Calu3 (cell line): ENCODE measurements around the gene VSX1. TPM values are rescaled to one million over a fixed set of nuclear protein-coding genes. Genes with fewer than 3 reads are reported as not detected.

Source experiments
- BruUV-seq: library from RNA; stranded (reverse); fragments of 400-500 nt; replicated peaks from 2 replicates; lab custom pipeline; 2021; lab: Mats Ljungman, UMichigan
- CTCF ChIA-PET: fragments of 300-600 bp; sonication (Branson Sonifier 250); formaldehyde crosslinking; loops from one replicate; lab custom pipeline; 2022; ENCODE audit warnings: antibody characterized with exemption; lab: Charles Lee
- DNase-seq: peaks from one replicate; pipeline ENCODE4 v3.0.0; 2022
- H3K27ac Mint-ChIP-seq: one replicate; pipeline ENCODE4 v1.8.0; 2022; ENCODE audit warnings: mixed read lengths; ENCODE audit not compliant: unreplicated experiment
- H3K27me3 Mint-ChIP-seq: one replicate; pipeline ENCODE4 v1.8.0; 2022; ENCODE audit warnings: mixed read lengths; ENCODE audit not compliant: unreplicated experiment
- H3K36me3 Mint-ChIP-seq: one replicate; pipeline ENCODE4 v1.8.0; 2022; ENCODE audit warnings: mild to moderate bottlenecking, moderate library complexity, mixed read lengths; ENCODE audit not compliant: insufficient read depth, unreplicated experiment
- H3K4me1 Mint-ChIP-seq: one replicate; pipeline ENCODE4 v1.8.0; 2022; ENCODE audit warnings: mild to moderate bottlenecking, low read depth, mixed read lengths; ENCODE audit not compliant: unreplicated experiment
- H3K4me3 Mint-ChIP-seq: one replicate; pipeline ENCODE4 v1.8.0; 2022; ENCODE audit warnings: mild to moderate bottlenecking, low read depth, moderate library complexity, mixed read lengths; ENCODE audit not compliant: unreplicated experiment
- H3K9me3 Mint-ChIP-seq: one replicate; pipeline ENCODE4 v1.8.0; 2022; ENCODE audit warnings: low read depth, mixed read lengths; ENCODE audit not compliant: unreplicated experiment
- intact Hi-C: fragments of 100-400 bp; cut with micrococcal nuclease; formaldehyde crosslinking; loops from one replicate; pipeline ENCODE4 v1.10.0; 2022; ENCODE audit not compliant: unreplicated experiment
- total RNA-seq: library from RNA; stranded (reverse); gene quantifications from 2 replicates; pipeline ENCODE4 v1.2.3, GENCODE V29; 2022
- TF ChIP-seq, protein P1 (sequence below): fragments of 200-600 bp; IDR thresholded peaks from one replicate; pipeline ENCODE4 v1.8.0; 2022; ENCODE audit warnings: antibody characterized with exemption; ENCODE audit not compliant: unreplicated experiment

Gene VSX1
- total RNA-seq, 1 experiment from 2014 or later: not detected

DNA sequence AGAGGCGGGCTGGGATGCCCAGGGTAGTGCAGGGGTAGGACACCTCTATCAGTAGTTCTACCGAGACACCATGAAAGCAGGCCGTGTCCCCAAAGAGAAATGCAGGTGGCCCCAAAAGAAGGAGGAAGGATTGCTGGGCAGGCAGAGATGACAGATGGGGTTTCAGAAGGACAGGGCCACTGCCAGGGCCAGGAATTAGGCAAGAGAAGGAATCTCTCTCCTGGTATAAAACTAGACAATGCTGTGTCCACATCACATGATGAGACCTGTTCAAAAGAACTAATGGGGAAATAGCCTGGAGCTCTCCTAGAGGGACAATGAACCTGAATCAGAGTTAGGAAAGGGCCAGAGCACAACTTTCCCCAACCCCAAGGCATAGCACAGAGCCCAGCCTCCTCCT, 21.6 kb upstream of the VSX1 start:
- H3K27me3 Mint-ChIP-seq: no peaks in the 10 kb centered on the region
- intact Hi-C loops: no loop called here
- no peaks in the 10 kb centered on the region for H3K9me3 Mint-ChIP-seq
- no peak overlapping the region for H3K4me3 Mint-ChIP-seq
- no peaks in the 10 kb centered on the region for H3K4me1 Mint-ChIP-seq
- no peak overlapping the region for H3K27ac Mint-ChIP-seq
- CTCF ChIA-PET: no interaction called here
- TF ChIP-seq, protein P1, sequence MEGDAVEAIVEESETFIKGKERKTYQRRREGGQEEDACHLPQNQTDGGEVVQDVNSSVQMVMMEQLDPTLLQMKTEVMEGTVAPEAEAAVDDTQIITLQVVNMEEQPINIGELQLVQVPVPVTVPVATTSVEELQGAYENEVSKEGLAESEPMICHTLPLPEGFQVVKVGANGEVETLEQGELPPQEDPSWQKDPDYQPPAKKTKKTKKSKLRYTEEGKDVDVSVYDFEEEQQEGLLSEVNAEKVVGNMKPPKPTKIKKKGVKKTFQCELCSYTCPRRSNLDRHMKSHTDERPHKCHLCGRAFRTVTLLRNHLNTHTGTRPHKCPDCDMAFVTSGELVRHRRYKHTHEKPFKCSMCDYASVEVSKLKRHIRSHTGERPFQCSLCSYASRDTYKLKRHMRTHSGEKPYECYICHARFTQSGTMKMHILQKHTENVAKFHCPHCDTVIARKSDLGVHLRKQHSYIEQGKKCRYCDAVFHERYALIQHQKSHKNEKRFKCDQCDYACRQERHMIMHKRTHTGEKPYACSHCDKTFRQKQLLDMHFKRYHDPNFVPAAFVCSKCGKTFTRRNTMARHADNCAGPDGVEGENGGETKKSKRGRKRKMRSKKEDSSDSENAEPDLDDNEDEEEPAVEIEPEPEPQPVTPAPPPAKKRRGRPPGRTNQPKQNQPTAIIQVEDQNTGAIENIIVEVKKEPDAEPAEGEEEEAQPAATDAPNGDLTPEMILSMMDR: no peak
- no peak for DNase-seq
- H3K36me3 Mint-ChIP-seq: no peaks in the 10 kb centered on the region
- no TSS peak for BruUV-seq

DNA sequence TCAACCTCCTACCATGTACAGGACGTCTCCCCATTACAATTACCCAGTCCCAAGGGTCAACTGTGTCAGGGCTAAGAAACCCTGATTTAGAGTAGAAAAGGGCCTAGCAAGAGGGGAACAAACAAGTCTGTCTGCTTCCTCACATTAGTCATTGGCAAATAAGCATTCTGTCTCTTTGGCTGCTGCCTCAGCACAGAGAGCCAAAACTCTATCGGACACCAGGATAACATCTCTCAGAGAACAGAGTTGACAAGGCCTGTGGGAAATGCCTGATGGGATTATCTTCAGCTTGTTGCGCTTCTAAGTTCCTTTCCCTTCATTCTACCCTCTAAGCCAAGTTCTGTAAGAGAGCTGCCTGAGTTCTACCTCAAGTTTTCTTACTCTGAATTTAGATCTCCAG, 19.0 kb upstream of the VSX1 start:
- TF ChIP-seq, protein P1: no peak
- H3K4me3 Mint-ChIP-seq: no peak overlapping the region
- H3K27me3 Mint-ChIP-seq: no peaks in the 10 kb centered on the region
- no peak overlapping the region for H3K27ac Mint-ChIP-seq
- H3K9me3 Mint-ChIP-seq: no peaks in the 10 kb centered on the region
- H3K4me1 Mint-ChIP-seq: no peaks in the 10 kb centered on the region
- BruUV-seq: no TSS peak
- H3K36me3 Mint-ChIP-seq: no peaks in the 10 kb centered on the region
- DNase-seq: no peak
- intact Hi-C loops: no loop called here
- CTCF ChIA-PET: no interaction called here

DNA sequence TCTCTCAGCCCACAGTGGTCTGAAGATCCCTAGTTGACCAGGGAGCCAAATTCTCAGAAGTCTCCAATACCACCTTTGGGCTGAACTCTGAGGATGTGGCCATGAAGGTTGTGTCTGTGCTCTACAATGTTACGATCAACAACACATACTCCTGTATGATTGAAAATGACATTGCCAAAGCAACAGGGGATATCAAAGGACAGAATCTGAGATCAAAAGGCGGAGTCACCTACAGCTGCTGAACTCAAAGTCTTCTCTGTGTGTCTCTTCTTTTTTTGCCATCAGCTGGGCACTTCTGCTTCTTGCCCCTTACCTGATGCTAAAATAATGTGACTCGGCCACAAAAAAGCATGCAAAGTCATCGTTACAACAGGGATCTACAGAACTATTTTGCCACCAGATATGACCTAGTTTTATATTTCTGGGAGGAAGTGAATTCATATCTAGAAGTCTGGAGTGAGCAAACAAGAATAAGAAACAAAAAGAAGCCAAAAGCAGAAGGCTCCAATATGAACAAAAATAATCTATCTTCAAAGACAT, 17.7 kb upstream of the VSX1 start:
- no TSS peak for BruUV-seq
- Mint-ChIP-seq H3K9me3 (no peaks in the 10 kb centered on the region), H3K4me1 (no peaks in the 10 kb centered on the region), H3K27me3 (no peaks in the 10 kb centered on the region), H3K27ac (no peak overlapping the region), H3K36me3 (no peaks in the 10 kb centered on the region), H3K4me3 (no peak overlapping the region)
- intact Hi-C loops: no loop called here
- CTCF ChIA-PET: no interaction called here
- TF ChIP-seq, protein P1: no peak
- no peak for DNase-seq

DNA sequence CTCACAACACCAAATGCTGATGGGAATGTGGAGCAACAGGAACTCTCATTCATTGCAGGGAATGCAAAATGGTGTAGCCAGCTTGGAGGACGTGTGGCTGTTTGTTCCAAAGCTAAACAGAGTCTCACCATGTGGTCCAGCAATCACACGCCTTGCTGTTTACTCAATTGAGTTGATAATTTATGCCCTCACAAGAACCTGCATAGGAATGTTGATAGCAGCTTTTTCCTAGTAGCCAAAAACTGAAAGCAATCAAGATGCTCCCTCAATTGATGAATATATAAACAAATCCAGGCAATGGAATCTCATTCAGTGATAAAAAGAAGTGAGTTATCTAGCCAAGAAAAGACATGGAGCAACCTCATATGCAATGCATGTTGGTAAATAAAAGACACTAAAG, 15.6 kb upstream of the VSX1 start:
- H3K9me3 Mint-ChIP-seq: no peaks in the 10 kb centered on the region

More for the DNA sequence above, 15.6 kb upstream of the VSX1 start:
- no TSS peak for BruUV-seq
- Mint-ChIP-seq H3K27ac (no peak overlapping the region), H3K4me1 (no peaks in the 10 kb centered on the region), H3K36me3 (no peaks in the 10 kb centered on the region), H3K4me3 (no peak overlapping the region), H3K27me3 (no peaks in the 10 kb centered on the region)
- CTCF ChIA-PET: no interaction called here
- TF ChIP-seq, protein P1: no peak
- intact Hi-C loops: no loop called here
- no peak for DNase-seq
